ENCODE results near the gene SPTSSB.

SPTSSB gene

GRCh38 chr3:161389445-161390035 lies 18.2 kb upstream of the SPTSSB start:
- DNase-seq, result no peak

DNA sequence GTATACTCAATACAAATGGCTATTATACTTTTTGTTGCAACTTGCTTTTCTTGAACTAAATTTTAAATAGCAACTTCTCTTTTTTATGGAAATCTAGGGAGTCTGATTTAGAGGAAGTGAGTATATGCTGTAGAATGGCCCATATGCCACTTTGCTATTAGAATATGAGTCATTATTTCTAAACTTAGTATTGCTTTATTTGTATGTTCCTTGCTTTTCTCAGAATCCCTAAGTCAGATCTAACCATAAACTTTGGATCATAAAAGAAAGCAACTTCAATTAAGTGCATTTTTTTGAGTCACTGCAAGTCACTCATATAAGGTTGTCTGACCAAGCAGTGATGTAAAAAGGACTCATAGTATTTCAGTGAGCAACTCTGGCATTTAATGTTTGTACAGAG lies 17.5 kb upstream of the SPTSSB start:
- no peak for DNase-seq

DNA sequence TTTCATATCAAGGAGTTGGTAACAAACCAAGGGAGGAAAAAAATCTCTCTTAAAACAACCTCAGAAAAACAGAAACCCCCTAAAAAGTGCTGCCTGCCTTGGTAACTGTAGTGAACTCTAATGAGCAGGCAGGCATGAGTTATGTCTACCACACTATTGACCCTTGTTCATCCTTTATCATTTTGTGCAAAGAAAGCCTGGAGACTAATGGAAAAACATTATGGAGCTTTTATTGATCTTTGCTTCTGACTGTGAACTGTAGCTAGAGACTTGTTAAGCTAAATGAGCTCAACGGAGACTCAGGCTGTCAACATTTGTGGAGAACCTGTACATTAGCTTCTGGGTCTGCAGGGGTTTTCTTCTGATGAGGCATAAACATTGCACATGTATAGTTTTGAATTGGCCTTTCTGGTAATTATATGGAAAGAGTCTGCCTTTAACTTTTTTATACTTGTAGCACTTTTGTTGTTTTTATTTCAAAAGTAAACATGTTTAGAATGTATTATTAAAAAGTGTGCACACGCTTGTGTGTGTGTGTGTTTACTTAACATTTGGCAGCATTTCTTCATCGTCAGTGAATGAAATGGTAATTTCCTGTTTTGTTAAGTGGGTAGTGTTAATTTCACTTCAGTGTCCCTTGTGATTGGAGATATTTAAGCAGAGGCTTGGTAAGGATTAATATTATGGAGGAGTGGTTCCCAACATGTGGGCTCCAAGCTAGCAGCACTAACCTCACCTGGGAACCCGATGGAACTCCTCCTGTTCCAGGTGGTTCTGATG lies 15.9 kb upstream of the SPTSSB start:
- no peak for DNase-seq

- no peak for DNase-seq
These were observed 1.3 kb upstream of the SPTSSB start for GRCh38 chr3:161372321-161373260.

DNA sequence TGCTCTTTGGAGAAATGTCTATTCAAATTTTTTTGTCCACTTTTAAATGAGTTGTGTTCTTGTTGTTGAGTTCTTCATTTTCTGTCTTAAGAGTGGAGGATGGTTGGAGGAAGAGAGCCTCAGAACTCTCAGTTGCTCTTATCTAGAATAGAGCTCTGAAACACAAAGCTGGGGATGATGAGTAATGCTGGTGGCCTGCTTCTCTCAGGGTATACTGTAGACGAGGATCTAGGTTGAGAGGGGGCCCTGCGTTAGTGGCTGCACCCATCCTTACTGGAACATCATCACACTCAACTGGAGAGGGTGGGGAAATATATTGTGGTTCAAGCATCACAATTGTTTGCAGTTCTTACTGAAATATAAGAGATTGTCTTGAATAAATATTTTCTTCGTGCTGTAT lies 1.8 kb downstream of the SPTSSB start:
- no peak for DNase-seq

GRCh38 chr3:161366094-161366493 lies 5.2 kb downstream of the SPTSSB start:
- DNase-seq, result no peak

- DNase-seq, result no peak
These were observed 12.8 kb downstream of the SPTSSB start for GRCh38 chr3:161358488-161358887.

DNA sequence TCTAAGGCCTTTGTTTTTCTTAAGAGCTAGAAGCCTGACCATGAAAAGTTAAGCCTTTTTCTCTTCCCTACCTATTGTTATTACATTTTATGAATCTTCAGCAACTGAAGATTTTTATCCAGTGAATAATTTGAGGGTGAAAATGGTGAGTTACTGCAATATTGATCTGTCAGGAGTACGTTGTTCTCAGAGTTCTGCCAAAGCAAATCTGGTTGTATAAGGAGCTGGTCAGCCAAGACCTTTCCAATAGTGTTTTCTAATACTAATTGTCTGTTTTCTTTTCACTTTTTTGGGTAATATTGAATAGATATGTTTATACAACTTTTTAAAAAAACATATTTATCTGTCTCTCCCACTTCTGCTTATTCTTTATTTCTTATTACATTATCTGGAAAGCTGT lies 15.0 kb downstream of the SPTSSB start:
- no peak for DNase-seq

DNA sequence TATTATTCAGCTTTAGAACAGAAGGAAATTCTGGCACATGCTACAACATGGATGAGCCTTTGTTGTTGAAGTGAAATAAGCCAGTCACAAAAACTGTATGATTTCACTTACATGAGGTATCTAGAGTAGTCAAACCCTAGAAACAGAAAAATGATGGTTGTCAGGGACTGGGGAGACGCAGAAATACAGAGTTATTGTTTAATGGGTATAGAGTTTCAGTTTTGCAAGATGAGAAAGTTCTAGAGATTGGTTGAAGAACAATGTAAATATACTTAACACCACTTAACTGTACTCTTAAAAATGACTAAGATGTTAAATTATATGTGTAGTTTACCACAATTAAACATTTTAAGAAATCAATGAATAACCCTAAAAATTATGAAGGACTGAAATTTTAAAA lies 15.8 kb downstream of the SPTSSB start:
- no peak for DNase-seq

DNA sequence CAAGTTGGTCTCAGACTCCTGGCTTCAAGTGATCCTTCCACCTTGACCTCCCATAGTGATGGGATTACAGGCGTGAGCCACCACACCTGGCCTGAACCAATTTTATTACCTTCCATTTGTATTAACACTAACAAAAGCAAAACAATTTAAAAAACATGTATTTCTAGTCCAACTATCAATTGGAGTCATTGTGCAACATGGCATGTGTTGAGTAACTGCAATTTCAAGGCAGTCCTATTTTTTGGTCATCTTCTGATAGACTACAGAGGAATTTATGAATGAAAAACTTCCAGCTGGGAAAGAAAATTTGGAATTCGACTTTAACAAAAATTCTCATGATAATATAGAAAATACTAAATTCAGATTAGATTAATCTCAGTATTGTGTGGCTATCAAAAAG lies 16.8 kb downstream of the SPTSSB start:
- DNase-seq, result no peak

- DNase-seq, result no peak
These were observed 20.0 kb downstream of the SPTSSB start for GRCh38 chr3:161351330-161351729.

GRCh38 chr3:161350916-161351315 lies 20.4 kb downstream of the SPTSSB start:
- DNase-seq, result no peak

GRCh38 chr3:161349529-161350312 lies 21.6 kb downstream of the SPTSSB start:
- no peak for DNase-seq

DNA sequence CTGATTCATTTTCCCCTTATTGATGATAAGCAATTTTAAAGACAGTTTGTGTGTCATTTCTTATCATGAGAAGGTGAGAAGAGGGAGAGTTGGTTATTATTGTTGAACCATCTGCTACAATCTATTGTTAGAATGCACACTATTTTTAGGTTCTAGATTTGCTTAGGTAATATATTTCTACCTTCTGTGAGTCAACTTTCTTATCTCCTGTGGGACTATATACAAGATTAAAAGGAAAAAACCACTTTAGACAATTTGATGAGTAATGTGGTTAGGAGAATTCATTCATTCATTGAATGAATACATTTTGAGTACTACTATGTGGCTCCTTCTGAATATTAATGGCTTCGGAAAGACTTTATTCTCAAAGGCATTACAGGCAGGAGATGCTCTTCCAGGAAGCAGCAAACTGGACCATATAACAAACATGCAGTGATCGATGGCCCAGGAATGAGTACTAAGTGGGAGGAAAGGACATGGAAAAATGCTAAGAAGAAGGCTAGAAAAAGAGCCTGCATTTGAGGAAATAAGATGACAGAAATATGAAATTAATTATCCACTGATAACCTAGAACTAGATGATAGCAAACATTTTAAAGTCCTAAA lies 22.4 kb downstream of the SPTSSB start:
- DNase-seq, result no peak

GRCh38 chr3:161347726-161348125 lies 23.6 kb downstream of the SPTSSB start:
- no peak for DNase-seq

- DNase-seq, result no peak
These were observed 26.3 kb downstream of the SPTSSB start for GRCh38 chr3:161345023-161345422.

DNA sequence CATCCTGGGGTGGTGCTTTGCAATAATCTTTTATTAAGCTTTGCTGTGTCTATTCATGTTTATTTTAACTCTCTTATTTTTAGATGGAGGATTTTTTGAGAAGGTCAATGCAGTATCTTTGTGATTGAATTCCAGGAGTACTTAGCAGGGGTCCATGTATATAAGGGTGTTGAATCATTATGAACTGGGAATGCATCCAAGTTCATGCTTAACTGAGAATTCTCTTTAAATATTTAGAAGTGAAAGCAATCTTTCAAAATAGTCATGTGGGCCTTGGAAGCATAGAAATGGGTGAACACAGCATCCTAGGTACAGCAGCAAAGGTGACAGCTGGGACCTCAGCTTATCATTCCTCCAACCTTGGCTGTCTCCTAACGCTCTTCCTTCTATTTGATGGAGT lies 27.3 kb downstream of the SPTSSB start:
- DNase-seq, result no peak

DNA sequence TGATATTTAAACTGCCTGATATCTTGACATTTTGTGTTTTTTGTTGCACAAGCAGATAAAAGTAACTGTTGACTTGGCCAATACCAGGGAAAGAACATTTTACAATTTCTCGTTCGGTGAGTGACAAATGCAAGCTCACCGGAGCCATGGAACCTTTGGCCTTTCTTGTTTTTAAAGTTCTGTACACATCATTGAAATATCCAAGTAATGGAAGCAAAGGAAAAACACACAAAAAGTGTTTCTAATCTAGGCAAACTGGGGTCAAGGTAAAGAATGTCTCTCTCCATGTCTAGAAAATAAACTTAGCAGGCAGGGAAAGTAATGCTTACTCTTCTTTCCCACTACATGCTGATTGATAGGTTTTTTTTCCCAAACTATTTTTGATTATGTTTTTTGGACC lies 27.8 kb downstream of the SPTSSB start:
- no peak for DNase-seq

DNA sequence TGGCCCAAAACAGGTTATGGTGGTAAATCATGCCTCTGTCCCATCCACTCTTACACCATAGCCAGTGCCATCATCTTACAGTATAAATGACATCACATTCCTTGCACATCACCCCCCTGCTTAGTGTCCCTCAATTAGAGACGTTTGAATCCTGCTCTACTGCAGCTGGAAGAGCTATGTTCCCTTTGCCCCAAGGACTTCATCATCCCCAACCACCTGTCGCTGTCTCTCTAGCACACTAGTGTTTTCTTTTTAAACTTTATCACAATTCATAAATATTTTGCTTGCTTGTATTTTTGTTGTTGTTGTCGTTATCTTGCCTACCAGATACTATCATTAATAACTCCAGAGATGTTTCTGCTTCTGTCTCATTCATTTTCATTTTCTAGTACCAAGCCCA lies 28.7 kb downstream of the SPTSSB start:
- DNase-seq, result no peak

GRCh38 chr3:161339517-161340500 lies 31.5 kb downstream of the SPTSSB start:
- no peak for DNase-seq

- DNase-seq, result no peak
These were observed 34.0 kb downstream of the SPTSSB start for GRCh38 chr3:161337311-161337710.

All from activated T-cell treated with anti-CD3 and anti-CD28 coated beads, Interleukin-2, amount 50 U/mL, for 1 hour (primary cell).